GM15510 (cell line): ENCODE results near the gene HIF1AN.

Experiments used
- POLR2A ChIP-seq: IDR thresholded peaks from 3 replicates; pipeline ENCODE4 v1.6.1; 2011; ENCODE audit warnings: borderline replicate concordance; ENCODE audit not compliant: insufficient read length; ENCODE audit errors: extremely low read depth

The HIF1AN gene

DNA sequence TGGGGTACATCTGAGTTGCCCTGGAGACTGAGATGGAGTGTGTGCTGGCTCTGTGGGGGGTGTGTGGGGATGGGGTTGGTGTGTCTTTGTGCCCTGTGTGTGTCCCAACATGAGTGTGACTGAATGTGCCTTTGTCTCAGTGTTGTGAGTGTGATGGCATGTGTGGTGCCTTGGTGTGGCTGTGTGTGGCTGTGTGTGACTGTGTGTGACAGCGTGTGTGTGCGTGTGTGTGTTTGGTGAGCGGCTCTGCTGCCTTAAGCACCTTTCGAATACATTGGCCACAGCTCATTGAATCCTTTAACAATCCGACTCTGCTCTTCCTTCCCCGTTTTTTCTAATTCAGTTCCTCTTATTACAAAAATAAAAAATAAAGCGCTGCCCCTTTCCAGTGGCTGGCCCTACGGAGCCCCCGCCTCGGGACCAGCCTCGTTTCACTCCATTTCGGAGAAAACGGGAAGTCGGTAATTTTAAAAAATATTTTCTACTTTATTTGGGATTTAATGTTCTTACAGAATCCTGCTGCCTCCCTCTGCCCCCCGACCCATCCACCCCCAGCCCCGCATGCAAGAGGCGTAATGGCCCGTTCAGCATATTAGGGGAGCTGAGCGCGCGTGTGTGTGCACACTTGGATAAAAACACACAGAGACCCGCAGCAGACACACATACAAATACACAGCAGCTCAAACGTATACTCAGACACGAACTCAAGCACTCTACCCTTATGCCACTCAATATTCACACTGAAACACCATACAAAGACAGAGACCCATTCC, 35.5 kb downstream of the HIF1AN start:
- TF ChIP-seq POLR2A, result no peak

DNA sequence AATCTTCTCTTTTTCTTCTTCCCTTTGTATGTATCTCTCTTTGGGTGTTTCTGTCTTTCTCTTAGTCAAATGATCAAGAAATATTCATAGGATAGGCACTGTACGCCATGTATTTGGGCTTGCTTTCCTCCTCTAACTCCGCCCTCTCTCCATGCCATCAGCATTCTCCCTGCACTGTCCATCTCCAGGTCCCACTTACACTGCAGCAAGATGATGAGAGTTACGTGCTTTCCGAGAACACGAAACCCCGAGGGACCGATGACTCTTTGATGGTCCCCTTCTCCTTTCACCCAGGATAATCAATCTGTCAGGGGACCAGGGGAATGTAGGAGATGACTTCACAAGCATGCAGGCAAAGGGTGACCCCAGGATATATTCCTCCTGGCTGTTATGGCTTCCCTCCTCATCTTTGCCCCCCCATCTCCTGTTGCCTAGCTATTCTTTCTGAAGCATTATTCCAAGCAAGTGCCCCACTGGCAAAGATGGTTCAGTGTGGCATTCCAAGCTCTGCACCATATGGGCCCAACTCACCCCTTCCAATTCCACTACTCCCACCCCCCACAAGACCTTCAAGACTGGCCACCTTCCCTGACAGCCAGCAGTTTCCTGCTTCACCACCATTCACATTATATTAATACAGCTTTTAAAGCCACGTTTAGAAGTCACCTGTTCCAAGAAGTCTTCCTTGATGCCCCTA, 40.0 kb downstream of the HIF1AN start:
- no peak for TF ChIP-seq POLR2A

DNA sequence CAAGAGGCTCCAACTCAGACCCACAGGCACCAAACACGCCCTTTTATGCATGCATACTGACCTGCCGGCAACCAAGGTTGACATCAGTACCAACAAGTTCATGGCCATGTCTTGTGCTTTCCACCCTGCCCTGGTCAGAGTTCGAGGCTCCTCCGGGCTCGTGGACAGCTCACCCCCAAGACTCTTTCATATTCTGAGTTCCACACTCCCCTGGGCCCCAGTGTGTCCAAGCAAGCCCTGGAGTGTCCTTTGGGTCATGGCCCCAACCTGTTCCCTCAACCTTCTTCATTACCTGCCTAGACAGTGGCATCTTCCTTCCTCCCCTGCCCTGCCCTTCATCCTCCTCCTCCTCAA, 40.5 kb downstream of the HIF1AN start:
- TF ChIP-seq POLR2A, result no peak

DNA sequence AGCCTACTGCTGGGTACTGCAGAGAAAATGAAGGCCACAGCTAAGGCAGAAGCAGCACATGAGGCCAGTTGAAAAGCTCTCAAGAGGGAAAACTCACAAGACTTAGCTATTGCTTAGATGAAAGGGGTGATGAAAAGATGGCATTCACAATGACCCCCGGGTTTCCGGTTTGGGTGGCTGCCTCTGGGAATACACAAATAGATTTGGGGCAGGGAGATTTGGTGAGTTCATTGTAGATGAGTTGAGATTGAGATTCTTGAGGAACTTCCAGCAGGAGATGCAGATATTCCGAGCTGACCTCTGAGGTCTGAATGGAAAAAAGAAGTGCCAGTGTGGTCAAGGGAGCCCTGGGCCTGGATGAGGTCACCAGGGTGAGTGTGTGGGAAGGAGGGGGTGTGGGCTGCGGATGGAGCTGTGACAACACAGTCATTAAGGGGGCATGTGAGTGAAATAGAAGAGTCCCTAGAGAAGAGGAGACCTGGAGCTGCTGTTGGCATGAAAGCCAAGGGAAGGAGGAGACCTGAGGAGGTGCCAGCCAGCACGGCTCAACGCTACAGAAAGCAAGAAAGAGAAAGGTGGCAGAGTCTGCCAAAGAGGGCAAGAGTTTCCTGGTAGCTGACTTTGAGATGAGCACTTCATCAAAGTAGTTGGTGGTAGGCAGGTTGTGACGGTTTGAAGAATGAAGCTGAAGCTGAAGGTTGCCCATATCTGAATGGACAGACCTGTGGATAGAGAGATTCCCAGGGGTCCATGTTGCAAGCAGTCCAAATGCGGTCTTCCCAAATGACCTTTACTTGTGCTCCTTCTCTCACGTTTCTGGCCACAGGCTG, 43.7 kb downstream of the HIF1AN start:
- no peak for TF ChIP-seq POLR2A

DNA sequence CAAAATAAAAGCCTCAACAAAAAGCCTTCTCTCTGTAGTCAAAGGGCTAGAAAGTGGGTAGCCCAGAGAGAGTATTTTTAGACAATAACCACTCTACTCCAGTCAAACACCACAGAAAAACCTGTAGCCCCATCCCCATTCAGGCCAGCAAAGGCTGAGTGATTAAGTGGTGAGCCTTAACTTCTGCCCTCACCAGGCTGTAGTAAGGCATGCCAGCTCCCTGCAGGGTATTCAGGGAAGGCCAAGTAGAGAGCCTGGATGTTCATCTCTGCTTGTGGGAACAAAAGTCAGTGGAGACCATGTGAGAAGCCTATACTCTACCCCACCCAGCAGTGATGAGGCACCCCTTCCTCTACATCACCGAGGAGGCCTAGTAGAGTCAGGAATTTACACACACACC, 51.2 kb downstream of the HIF1AN start:
- TF ChIP-seq POLR2A, result no peak

DNA sequence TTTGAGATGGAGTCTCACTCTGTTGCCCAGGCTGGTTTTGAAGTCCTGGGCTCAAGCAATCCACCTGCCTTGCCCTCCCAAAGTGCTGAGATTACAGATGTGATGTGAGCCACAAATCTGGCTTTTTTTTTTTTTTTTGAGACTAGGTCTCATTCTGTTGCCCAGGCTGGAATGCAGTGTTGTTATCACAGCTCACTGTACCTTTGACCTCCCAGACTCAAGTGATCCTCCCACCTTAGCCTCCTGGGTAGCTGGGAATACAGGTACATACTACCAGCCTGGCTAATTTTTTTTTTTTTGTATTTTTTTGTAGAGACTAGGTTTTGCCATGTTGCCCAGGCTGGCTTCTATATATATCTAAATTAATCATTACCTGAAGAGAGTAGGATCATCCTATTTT, 62.4 kb downstream of the HIF1AN start:
- TF ChIP-seq POLR2A, result no peak

DNA sequence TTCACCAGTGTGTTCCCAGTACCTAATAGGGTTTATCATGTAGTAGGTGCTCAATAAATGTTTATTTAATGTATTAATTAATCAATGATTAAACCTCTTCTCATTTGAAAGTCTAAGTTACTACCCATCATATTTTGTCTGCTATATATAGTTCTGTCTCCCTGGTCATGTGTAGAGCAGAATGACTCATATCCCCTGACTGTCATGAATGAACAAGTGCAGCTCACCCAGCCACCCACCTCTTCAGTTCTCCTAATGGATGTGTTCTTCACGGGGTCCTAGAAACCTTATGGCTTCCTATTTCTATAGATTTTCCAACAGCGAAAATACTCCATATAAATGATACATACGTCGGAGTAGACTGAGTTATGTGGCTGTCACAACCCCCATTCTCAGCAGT, 64.5 kb downstream of the HIF1AN start:
- TF ChIP-seq POLR2A, result no peak

DNA sequence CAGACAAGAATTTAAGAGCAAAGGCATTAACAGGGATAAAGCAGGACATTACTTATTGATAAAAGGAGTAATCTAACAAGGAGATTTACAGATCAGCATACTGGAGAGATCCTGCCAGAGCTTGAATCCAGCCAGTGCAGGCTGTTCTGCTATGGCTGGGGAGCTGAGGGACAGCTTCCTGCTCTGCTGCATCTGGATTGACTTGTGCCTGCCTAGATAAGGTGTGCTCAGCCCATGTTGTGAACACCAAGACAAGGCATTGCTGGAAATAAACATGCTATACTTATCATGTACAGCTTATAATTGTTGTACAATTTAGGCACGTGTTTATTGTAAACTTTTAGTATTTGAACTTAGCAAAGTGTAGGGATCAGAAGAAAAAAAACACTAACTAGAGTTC, 71.7 kb downstream of the HIF1AN start:
- no peak for TF ChIP-seq POLR2A
